ENCODE measurements around the gene RASAL2. TPM values are rescaled to one million over a fixed set of nuclear protein-coding genes. Genes with fewer than 3 reads are reported as not detected.

The RASAL2 gene
- total and polyA plus RNA-seq, 2 donors (not counting 1 experiment from before 2014, with no cell fraction given) = 11.9 to 21.8 TPM

GRCh38 chr1:178470411-178470960 is 376.6 kb downstream of the RASAL2 start:
- Histone ChIP-seq H3K4me3 (replicated peaks in 1 of 4; ENCODE audit: control extremely low read depth in 1 of 4, insufficient read depth in 1 of 4, low read depth in 3 of 4, low read length in 4 of 4) (no peak overlapping the region), H3K36me3 (ENCODE audit: control insufficient read depth, insufficient read depth, low read length) (peaks cover 2% of the 10 kb centered on the region), H3K9me3 (ENCODE audit: control insufficient read depth, insufficient read depth, low read depth, low read length) (no peaks in the 10 kb centered on the region), H3K27me3 (ENCODE audit: control insufficient read depth, insufficient read depth, low read length) (no peaks in the 10 kb centered on the region), H3K4me1 (ENCODE audit: control insufficient read depth, extremely low read depth, insufficient read depth, low read length) (no peaks in the 10 kb centered on the region), H4K20me1 (ENCODE audit: control insufficient read depth, extremely low read depth, insufficient read depth, low read length) (no peaks in the 10 kb centered on the region), H3K9ac (ENCODE audit: insufficient read depth, low read length) (no peak overlapping the region), H3K27ac (ENCODE audit: insufficient read depth, low read length) (no peak overlapping the region), H3K79me2 (ENCODE audit: control insufficient read depth, insufficient read depth, low read length) (no peaks in the 10 kb centered on the region), H3K4me2 (ENCODE audit: extremely low read depth, insufficient read depth, low read length) (no peak overlapping the region), H2AFZ (ENCODE audit: low read length) (no peak overlapping the region)
- TF ChIP-seq EZH2 (IDR thresholded peaks at IDR 0.05; ENCODE audit: low read length, missing control alignments) (no peak), CTCF (conservative IDR thresholded peaks at IDR 0.05 in 1 of 2, IDR thresholded peaks at IDR 0.05 in 1 of 2; ENCODE audit: low read depth in 1 of 2, low read length in 2 of 2) (no peak)
- DNase-seq (ENCODE audit: low read depth in 2 of 2) = no peak

- Histone ChIP-seq H3K4me3 (replicated peaks in 1 of 4; ENCODE audit: control extremely low read depth in 1 of 4, insufficient read depth in 1 of 4, low read depth in 3 of 4, low read length in 4 of 4) (no peak overlapping the region), H3K36me3 (ENCODE audit: control insufficient read depth, insufficient read depth, low read length) (peaks cover 4% of the 10 kb centered on the region), H3K9ac (ENCODE audit: insufficient read depth, low read length) (no peak overlapping the region), H4K20me1 (ENCODE audit: control insufficient read depth, extremely low read depth, insufficient read depth, low read length) (no peaks in the 10 kb centered on the region), H3K9me3 (ENCODE audit: control insufficient read depth, insufficient read depth, low read depth, low read length) (no peaks in the 10 kb centered on the region), H3K27me3 (ENCODE audit: control insufficient read depth, insufficient read depth, low read length) (no peaks in the 10 kb centered on the region), H3K27ac (ENCODE audit: insufficient read depth, low read length) (no peak overlapping the region), H3K79me2 (ENCODE audit: control insufficient read depth, insufficient read depth, low read length) (no peaks in the 10 kb centered on the region), H3K4me1 (ENCODE audit: control insufficient read depth, extremely low read depth, insufficient read depth, low read length) (no peaks in the 10 kb centered on the region), H2AFZ (ENCODE audit: low read length) (no peak overlapping the region), H3K4me2 (ENCODE audit: extremely low read depth, insufficient read depth, low read length) (no peak overlapping the region)
- no peak for DNase-seq (ENCODE audit: low read depth in 2 of 2)
- no peak for TF ChIP-seq CTCF (conservative IDR thresholded peaks at IDR 0.05 in 1 of 2, IDR thresholded peaks at IDR 0.05 in 1 of 2; ENCODE audit: low read depth in 1 of 2, low read length in 2 of 2)
- no peak for TF ChIP-seq EZH2 (IDR thresholded peaks at IDR 0.05; ENCODE audit: low read length, missing control alignments)
These were observed 378.6 kb downstream of the RASAL2 start for GRCh38 chr1:178472531-178472930.

GRCh38 chr1:178477373-178477772 is 383.5 kb downstream of the RASAL2 start:
- no peaks in the 10 kb centered on the region for H3K4me1 ChIP-seq (ENCODE audit: control insufficient read depth, extremely low read depth, insufficient read depth, low read length)
- peaks cover 4% of the 10 kb centered on the region for H3K36me3 ChIP-seq (ENCODE audit: control insufficient read depth, insufficient read depth, low read length)
- TF ChIP-seq EZH2 (IDR thresholded peaks at IDR 0.05; ENCODE audit: low read length, missing control alignments) (no peak), CTCF (conservative IDR thresholded peaks at IDR 0.05 in 1 of 2, IDR thresholded peaks at IDR 0.05 in 1 of 2; ENCODE audit: low read depth in 1 of 2, low read length in 2 of 2) (no peak)
- no peak overlapping the region for H3K4me3 ChIP-seq (replicated peaks in 1 of 4; ENCODE audit: control extremely low read depth in 1 of 4, insufficient read depth in 1 of 4, low read depth in 3 of 4, low read length in 4 of 4)
- no peak overlapping the region for H3K27ac ChIP-seq (ENCODE audit: insufficient read depth, low read length)
- H4K20me1 ChIP-seq (ENCODE audit: control insufficient read depth, extremely low read depth, insufficient read depth, low read length) = no peaks in the 10 kb centered on the region
- H2AFZ ChIP-seq (ENCODE audit: low read length) = no peak overlapping the region
- DNase-seq (ENCODE audit: low read depth in 2 of 2) = no peak
- H3K9ac ChIP-seq (ENCODE audit: insufficient read depth, low read length) = no peak overlapping the region
- H3K79me2 ChIP-seq (ENCODE audit: control insufficient read depth, insufficient read depth, low read length) = no peaks in the 10 kb centered on the region
- H3K9me3 ChIP-seq (ENCODE audit: control insufficient read depth, insufficient read depth, low read depth, low read length) = no peaks in the 10 kb centered on the region
- H3K4me2 ChIP-seq (ENCODE audit: extremely low read depth, insufficient read depth, low read length) = no peak overlapping the region
- no peaks in the 10 kb centered on the region for H3K27me3 ChIP-seq (ENCODE audit: control insufficient read depth, insufficient read depth, low read length)
